ENCODE measurements around the gene ICAM5. TPM values are rescaled to one million over a fixed set of nuclear protein-coding genes. Genes with fewer than 3 reads are reported as not detected.
A peak's percentile ranks its signal among the peaks of the same experiment; 100 is the strongest.

Gene ICAM5
- total and polyA plus RNA-seq, 9 of the 15 experiments (the other 6 are each of a cell fraction or from before 2014, with no cell fraction given), result 0.10 to 114 (median 13.7) TPM

DNA sequence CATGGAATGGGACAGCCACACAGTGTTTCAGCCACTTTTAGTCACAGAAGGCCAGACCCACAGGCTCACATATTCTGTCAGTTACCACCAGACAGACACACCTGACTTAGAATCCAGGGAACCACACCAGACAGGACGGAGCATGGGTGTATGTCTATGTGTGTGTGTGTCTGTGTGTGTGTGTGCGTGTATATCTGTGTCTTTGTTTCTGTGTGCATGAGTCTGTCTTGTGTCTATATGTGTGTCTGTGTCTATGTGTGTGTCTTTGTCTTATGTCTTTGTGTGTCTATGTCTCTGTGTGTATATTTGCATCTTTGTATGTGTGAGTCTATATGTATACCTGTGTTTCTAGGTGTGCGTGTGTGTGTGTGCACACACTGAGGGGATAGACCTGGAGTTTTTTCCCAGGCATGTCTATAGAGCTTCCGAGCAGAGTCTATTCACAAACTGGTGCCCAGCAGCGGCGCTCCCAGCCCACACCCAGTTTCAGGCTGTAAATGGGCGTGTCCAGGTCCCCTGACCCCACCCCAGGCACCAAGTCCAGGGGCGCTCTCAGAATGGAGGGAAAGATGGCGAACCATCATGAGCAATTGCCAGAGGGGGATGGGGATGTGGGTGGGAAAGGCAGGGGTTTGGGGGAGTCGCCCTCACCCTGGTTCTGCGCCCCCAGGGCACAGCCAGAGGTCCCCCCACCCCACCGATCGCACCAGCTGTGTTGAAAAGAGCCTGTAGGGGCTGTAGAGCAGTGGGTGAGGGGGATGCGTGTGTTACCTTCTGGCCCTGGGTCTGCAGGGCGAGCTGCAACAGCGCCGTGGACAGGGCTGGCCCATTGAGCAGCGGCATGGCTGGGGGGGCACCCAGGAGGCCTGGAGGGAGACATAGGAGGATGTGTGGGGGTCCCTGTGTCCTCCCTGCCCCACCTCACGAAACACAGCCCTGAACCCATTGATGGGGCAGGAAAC is 32.4 kb downstream of the ICAM5 start:
- FAIRE-seq (peak; percentile 32), ATAC-seq (no peak; the same call in 2 of the 3 replicates), DNase-seq (ENCODE audit: extremely low read depth in 1 of 4, low spot score in 3 of 4) (no peak)
- Histone ChIP-seq H3K4me1 (replicated peaks in 1 of 2; ENCODE audit: control insufficient read depth in 2 of 2, insufficient read depth in 2 of 2, low read length in 2 of 2) (peaks cover 0 to 43% of the 10 kb centered on the region in 2 experiments; a peak in 2 of 5 replicates), H3K9ac (ENCODE audit: insufficient read depth in 1 of 2, low read depth in 2 of 2, low read length in 2 of 2) (peak overlapping the region in 1 of 2 experiments; percentile 78; a peak in 1 of 4 replicates), H3K9me3 (replicated peaks; ENCODE audit: control insufficient read depth, insufficient read depth, low read depth, low read length) (no peaks in the 10 kb centered on the region), H3K79me2 (ENCODE audit: control insufficient read depth, insufficient read depth, low read length) (no peaks in the 10 kb centered on the region; the same call in 1 of the 3 replicates), H4K20me1 (replicated peaks; ENCODE audit: control insufficient read depth, insufficient read depth, low read length) (0 out of 2 replicates have a peak, but pooled peaks cover 3% of the 10 kb centered on the region), H3K27ac (ENCODE audit: extremely low read depth, low read depth, low read length) (no peak overlapping the region; the same call in 2 of the 3 replicates), H3K9me1 (ENCODE audit: control insufficient read depth, insufficient read depth, low read length) (no peaks in the 10 kb centered on the region), H3K4me3 (no peak overlapping the region), H3K4me2 (ENCODE audit: insufficient read depth, low read length) (no peak overlapping the region), H3K36me3 (ENCODE audit: control insufficient read depth, insufficient read depth, low read length) (peaks cover 94% of the 10 kb centered on the region), H2AFZ (ENCODE audit: low read depth, low read length) (no peak overlapping the region), H3K27me3 (ENCODE audit: control insufficient read depth in 2 of 2, insufficient read depth in 2 of 2, low read length in 2 of 2) (no peaks in the 10 kb centered on the region)
- in situ Hi-C loops (cut with MboI), result no loop called here
- CTCF ChIA-PET (ENCODE audit: low intra/inter-chr PET ratio), result no interaction called here
- POLR2A ChIA-PET, result interaction anchor here (0.6 to 2.0 kb wide), 7 partner anchors 7 to 35 kb away, joined by 3 to 9 read pairs (median 3); partner anchors contain the start of genes ICAM4, ICAM5 and RAVER1
- intact Hi-C loops (cut with micrococcal nuclease), result no loop called here
- BruUV-seq (replicated peaks), result no TSS peak
- 90% methylated on average over 14 of the region's 19 CpGs for WGBS (ENCODE audit: insufficient coverage, low coverage, missing lambda C conversion rate)
- no peak for TF ChIP-seq RERE (CRISPR knock-in tag; IDR thresholded peaks at IDR 0.05; ENCODE audit: borderline replicate concordance)
- TF ChIP-seq ZNF175 (CRISPR knock-in tag; IDR thresholded peaks at IDR 0.05; ENCODE audit: low read depth), result no peak
- no peak for TF ChIP-seq CXXC5 (CRISPR knock-in tag; IDR thresholded peaks at IDR 0.05)
- peak; percentile 68 for TF ChIP-seq POLR2G (IDR thresholded peaks at IDR 0.05; ENCODE audit: low read depth, low read length)
- no peak for TF ChIP-seq ZNF143 (CRISPR knock-in tag; IDR thresholded peaks at IDR 0.05)
- no peak for TF ChIP-seq HLTF (IDR thresholded peaks at IDR 0.05)
- TF ChIP-seq ZKSCAN1 (IDR thresholded peaks at IDR 0.05; ENCODE audit: low read depth, low read length), result no peak
- no peak for TF ChIP-seq ZNF263 (CRISPR knock-in tag; IDR thresholded peaks at IDR 0.05; ENCODE audit: borderline replicate concordance)
- no peak for TF ChIP-seq SIX5 (IDR thresholded peaks at IDR 0.05; ENCODE audit: borderline replicate concordance in 1 of 2, insufficient read depth in 1 of 2, low read depth in 1 of 2, low read length in 2 of 2)
- no peak for TF ChIP-seq U2AF2 (optimal IDR thresholded peaks at IDR 0.05; ENCODE audit: low read depth, low read length)

All from K562 (cell line).